ENCODE measurements around the gene SCARB1.

SCARB1 gene

GRCh38 chr12:124861898-124862676, 1.6 kb downstream of the SCARB1 start:
- DNase-seq: peak; percentile 14

- no peak for DNase-seq
These were observed 2.2 kb downstream of the SCARB1 start for GRCh38 chr12:124861492-124861891.

GRCh38 chr12:124857921-124858461, 5.7 kb downstream of the SCARB1 start:
- DNase-seq: no peak

GRCh38 chr12:124856842-124857178, 6.9 kb downstream of the SCARB1 start:
- DNase-seq: no peak

- DNase-seq: no peak
These were observed 7.4 kb downstream of the SCARB1 start for GRCh38 chr12:124856132-124856841.

GRCh38 chr12:124855275-124855957, 8.2 kb downstream of the SCARB1 start:
- DNase-seq: no peak

- no peak for DNase-seq
These were observed 9.0 kb downstream of the SCARB1 start for GRCh38 chr12:124854637-124855184.

- no peak for DNase-seq
These were observed 9.7 kb downstream of the SCARB1 start for GRCh38 chr12:124853781-124854636.

GRCh38 chr12:124852911-124853427, 10.7 kb downstream of the SCARB1 start:
- no peak for DNase-seq

- no peak for DNase-seq
These were observed 11.3 kb downstream of the SCARB1 start for GRCh38 chr12:124852329-124852831.

- DNase-seq: no peak
These were observed 12.3 kb downstream of the SCARB1 start for GRCh38 chr12:124851342-124851741.

GRCh38 chr12:124849382-124849781, 14.3 kb downstream of the SCARB1 start:
- DNase-seq: no peak

GRCh38 chr12:124848621-124849380, 14.9 kb downstream of the SCARB1 start:
- no peak for DNase-seq

GRCh38 chr12:124847113-124848074, 16.3 kb downstream of the SCARB1 start:
- no peak for DNase-seq

GRCh38 chr12:124844411-124845397, 19.0 kb downstream of the SCARB1 start:
- DNase-seq: no peak

- DNase-seq: no peak
These were observed 20.7 kb downstream of the SCARB1 start for GRCh38 chr12:124842800-124843510.

- DNase-seq: no peak
These were observed 21.5 kb downstream of the SCARB1 start for GRCh38 chr12:124842073-124842749.
